Urinary bladder (tissue), 4 donors: Measurements from ENCODE around the gene NFIL3. TPM values are rescaled to one million over a fixed set of nuclear protein-coding genes. Genes with fewer than 3 reads are reported as not detected.
"Not testable (repeated sequence)": the region's sequence is repeated elsewhere in the genome, so short reads cannot be mapped to it uniquely, and the experiment has no call there.

Experiments used
- DNase-seq: peaks from one replicate; pipeline ENCODE4 v3.0.0-alpha.2; 2015; ENCODE audit errors: extremely low spot score
- H3K27ac ChIP-seq: one replicate; pipeline ENCODE4 v1.5.1; 2013; ENCODE audit warnings: low read depth, mild to moderate bottlenecking, moderate library complexity
- H3K36me3 ChIP-seq: one replicate; pipeline ENCODE4 v1.6.1; 2013; ENCODE audit warnings: mild to moderate bottlenecking, moderate library complexity; ENCODE audit not compliant: insufficient read depth
- H3K4me1 ChIP-seq: one replicate; pipeline ENCODE4 v1.6.1; 2013; ENCODE audit warnings: mild to moderate bottlenecking, moderate library complexity; ENCODE audit not compliant: insufficient read depth
- H3K4me3 ChIP-seq: one replicate; pipeline ENCODE4 v1.5.1; 2013; ENCODE audit warnings: low read depth, low read length
- WGBS: extraction: QIAGEN DNeasy Blood & Tissue Kit; methylation state at CpG from one replicate; pipeline ENCODE4 v1.1.7; 2013; 5-methylcytosine and 5-hydroxymethylcytosine counted together
- polyA plus RNA-seq: library from polyadenylated mRNA; stranded (reverse); fragments of 200-250 nt; gene quantifications from one replicate; pipeline ENCODE4 v1.2.3, GENCODE V29; 2013
- total RNA-seq: library from RNA; depleted of rRNA; stranded (reverse); fragments of >200 nt; gene quantifications from one replicate; pipeline ENCODE4 v1.2.3, GENCODE V29; 2014
- donor health status: healthy with polysubstance abuse.
- donor health status: healthy.

NFIL3 gene
- total and polyA plus RNA-seq, 2 donors, result 14.9 to 50.1 TPM

DNA sequence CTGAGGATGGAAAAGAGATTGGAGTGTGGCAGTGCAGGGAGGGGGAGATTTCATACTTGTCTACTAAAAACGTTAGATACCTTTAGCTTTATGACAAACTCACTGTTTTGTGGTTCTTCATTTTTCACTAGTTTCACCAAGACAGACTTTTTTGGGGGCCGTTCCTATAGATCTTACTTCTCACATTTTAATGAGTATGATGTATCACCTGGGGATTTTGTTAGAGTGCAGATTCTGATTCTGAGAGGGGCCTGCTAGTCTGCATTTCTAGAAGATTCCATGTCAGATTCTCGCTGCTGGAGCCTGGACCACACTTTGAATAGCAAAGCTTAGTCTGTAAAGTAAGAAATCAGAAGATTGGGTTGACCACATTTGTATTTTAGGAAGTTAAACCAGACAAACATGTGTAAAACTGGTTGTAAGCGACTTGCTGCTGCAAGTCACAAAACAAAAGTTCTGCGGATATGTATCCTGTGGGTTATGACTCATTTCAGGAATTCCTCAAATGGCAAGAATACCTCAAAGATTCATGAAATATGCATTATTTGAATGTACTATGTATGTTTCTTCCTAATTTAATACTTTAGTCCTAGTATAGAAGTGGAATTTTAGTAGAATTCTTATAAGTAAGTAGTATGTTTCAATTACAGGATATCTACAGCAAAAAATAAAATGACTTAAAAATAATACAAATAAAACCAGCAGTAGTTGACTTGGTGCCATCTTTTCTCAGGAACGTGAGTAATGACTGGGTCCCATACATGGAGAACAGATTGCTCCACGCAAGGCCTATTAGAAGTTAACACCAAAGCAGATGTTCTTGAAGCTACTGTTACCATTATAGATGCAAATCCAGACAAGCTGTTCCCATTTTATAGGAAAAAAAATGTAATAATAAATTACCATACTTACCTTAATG lies 27.8 kb downstream of the NFIL3 start:
- no peaks in the 10 kb centered on the region for H3K4me1 ChIP-seq
- H3K27ac ChIP-seq, result no peak overlapping the region
- no peak for DNase-seq
- no peaks in the 10 kb centered on the region for H3K36me3 ChIP-seq
- WGBS, result 72% methylated on average over 7 of the region's 7 CpGs
- no peak overlapping the region for H3K4me3 ChIP-seq

DNA sequence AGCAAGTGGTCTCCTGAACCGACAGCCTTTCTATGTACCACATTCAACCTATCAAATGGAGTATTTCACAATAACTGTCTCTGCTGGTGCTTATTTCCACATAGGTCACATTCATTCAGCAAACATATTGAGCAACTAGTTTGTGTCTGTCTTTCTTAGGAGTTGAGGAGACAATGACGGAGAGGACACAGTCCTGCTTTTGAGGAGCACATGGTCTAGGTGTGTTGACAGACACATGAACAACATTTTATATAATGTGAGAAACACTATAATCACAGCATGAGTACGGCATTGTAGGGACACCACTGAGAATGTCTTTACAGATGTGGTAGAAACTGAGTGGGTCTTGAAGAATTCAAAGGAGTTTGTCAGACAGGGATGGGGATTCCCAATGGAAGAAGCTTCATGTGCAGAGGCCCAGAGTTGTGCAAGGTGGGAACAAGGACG lies 28.5 kb downstream of the NFIL3 start:
- DNase-seq, result no peak
- 84% methylated on average over 4 of the region's 4 CpGs for WGBS
- H3K4me1 ChIP-seq, result no peaks in the 10 kb centered on the region

DNA sequence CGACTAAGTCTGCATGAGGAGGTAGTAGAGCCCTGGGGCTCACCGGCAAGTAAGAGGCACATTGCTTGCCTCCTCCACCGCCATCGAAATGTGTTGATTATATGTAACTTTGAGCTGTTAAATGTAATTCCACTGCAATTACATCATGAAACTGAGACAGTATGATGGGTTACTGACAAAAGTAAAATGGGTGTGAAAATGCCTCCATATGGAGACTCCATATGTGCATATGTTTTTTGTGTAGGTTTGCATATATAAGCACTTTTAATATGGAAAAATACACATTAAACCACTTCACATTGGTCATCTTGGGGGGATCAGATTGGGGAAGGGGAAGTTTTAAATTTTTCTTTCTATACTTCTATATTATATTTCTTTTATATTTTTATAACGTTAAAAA lies 29.8 kb downstream of the NFIL3 start:
- Histone ChIP-seq H3K4me3 (no peak overlapping the region), H3K36me3 (no peaks in the 10 kb centered on the region), H3K27ac (no peak overlapping the region), H3K4me1 (no peaks in the 10 kb centered on the region)
- no peak for DNase-seq
- 96% methylated on average over 5 of the region's 5 CpGs for WGBS

More for the DNA sequence above, 28.5 kb downstream of the NFIL3 start:
- no peak overlapping the region for H3K27ac ChIP-seq
- H3K4me3 ChIP-seq, result no peak overlapping the region
- H3K36me3 ChIP-seq, result no peaks in the 10 kb centered on the region

DNA sequence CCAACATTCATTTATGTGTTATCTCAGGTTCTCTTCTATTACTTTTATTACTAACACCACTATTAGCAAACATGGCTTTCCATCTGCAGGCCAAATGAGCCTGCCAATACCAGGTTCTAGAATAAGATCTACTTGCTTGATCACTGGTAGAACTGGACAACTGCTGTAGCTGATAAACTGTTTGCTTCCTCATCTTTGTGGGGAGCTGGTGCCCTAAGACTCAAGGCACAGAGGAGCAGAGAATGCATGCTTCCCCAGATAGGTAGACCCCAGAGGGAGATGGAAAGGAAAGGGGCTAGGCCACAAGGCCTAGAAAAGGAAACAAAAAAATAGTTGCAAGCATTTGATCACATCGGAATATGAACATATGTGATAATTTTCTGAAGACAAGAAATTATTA lies 31.2 kb downstream of the NFIL3 start:
- Histone ChIP-seq H3K36me3 (no peaks in the 10 kb centered on the region), H3K4me1 (no peaks in the 10 kb centered on the region), H3K4me3 (no peak overlapping the region), H3K27ac (no peak overlapping the region)
- DNase-seq, result no peak
- WGBS, result 96% methylated on average over 1 of the region's 1 CpG

DNA sequence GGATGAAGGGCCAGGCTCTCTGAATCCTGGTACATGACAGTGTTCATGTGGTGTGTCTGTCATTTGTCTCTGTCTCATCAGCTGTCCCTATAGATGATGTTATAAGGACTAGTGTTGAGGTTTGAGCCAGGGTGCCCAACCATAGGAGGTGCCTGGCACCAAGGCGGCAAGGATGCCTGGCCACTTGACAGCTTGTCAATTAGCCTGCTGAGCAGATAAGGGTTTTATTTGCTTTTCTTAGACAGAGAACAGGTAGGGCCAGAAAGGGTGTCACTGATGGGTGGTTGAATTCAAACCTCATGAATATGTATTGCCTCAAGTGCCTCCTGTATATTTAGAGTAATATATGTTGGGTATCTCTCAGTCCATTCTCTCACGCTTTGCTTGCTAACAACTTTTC lies 31.8 kb downstream of the NFIL3 start:
- Histone ChIP-seq H3K36me3 (no peaks in the 10 kb centered on the region), H3K4me1 (no peaks in the 10 kb centered on the region), H3K4me3 (no peak overlapping the region), H3K27ac (no peak overlapping the region)
- WGBS, result 93% methylated on average over 2 of the region's 2 CpGs
- DNase-seq, result no peak

DNA sequence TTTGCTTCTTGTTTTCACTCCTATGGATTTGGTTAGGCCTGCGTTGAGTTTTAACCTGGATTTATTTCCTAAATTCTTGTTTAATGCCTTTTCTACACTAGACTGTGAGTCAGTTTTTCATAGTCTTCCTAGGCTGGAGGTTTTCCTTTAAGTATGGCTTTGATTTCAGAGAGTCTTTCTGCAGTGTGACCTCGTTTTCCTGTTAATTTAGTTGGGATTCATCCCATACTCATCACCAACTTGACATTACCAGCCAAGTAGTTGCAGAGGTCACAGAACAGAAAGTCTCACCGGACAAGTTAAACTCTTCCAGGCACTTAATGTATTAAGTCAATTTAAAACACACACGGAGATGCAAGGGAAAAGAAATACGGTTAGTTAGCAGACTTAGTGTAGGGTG lies 32.2 kb downstream of the NFIL3 start:
- Histone ChIP-seq H3K36me3 (no peaks in the 10 kb centered on the region), H3K4me3 (no peak overlapping the region), H3K27ac (no peak overlapping the region), H3K4me1 (no peaks in the 10 kb centered on the region)
- no peak for DNase-seq
- 48% methylated on average over 5 of the region's 5 CpGs for WGBS

DNA sequence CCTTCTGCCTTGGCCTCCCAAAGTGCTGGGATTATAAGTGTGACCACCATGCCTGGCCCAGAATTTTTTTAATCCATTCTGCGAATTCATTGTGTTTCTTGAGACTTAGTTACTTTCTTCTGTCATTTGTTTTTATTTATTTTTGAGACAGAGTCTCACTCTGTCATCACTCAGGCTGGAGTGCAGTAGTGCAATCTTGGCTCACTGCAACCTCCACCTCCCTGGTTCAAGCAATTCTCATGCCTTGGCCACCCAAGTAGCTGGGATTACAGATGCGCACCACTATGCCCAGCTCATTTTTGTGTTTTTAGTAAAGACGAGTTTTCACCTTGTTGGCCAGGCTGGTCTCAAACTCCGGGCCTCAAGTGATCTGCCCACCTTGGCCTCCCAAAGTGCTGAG lies 33.9 kb downstream of the NFIL3 start:
- not testable (repeated sequence) for H3K4me1 ChIP-seq, H3K27ac ChIP-seq, H3K36me3 ChIP-seq, H3K4me3 ChIP-seq, DNase-seq
- 95% methylated on average over 4 of the region's 4 CpGs for WGBS

DNA sequence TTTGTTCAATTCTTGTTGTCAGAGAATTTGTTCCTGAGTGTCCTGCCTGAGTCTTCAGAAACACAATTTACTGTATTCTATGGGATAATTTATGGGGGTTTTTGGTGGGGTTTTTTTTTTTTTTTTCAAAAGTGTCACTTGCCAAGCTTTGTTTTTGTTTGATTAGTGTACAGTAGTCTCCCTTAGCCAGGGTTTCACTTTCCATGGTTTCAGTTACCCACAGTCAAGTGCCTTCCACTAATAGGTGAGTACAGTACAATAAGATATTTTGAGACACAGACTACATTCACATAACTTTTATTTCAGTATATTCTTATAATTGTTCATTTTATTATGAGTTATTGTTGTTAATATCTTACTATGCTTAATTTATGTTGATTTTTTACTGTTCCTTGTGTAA lies 36.9 kb downstream of the NFIL3 start:
- Histone ChIP-seq H3K27ac (no peak overlapping the region), H3K4me1 (no peaks in the 10 kb centered on the region), H3K4me3 (no peak overlapping the region), H3K36me3 (no peaks in the 10 kb centered on the region)
- DNase-seq, result no peak

DNA sequence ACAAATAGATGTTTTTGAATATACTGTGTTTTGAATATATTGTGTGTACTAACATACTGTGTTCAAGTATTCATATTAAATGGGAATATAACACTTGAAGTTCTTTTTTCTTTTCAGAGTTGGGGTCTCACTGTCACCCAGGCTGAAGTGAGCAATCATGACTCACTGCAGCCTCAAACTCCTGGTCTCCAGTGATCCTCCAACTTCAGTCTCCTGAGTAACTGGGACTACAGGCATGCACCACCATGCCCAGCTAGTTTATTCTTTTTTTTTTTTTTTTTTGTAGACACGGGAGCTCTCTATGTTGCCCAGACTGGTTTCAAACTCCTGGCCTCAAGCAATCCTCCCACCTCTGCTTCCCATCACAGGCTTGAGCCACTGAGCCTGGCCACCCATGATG lies 38.7 kb downstream of the NFIL3 start:
- WGBS, result 69% methylated on average over 1 of the region's 1 CpG
- Histone ChIP-seq H3K4me3 (no peak overlapping the region), H3K36me3 (no peaks in the 10 kb centered on the region), H3K27ac (no peak overlapping the region), H3K4me1 (no peaks in the 10 kb centered on the region)
- no peak for DNase-seq

DNA sequence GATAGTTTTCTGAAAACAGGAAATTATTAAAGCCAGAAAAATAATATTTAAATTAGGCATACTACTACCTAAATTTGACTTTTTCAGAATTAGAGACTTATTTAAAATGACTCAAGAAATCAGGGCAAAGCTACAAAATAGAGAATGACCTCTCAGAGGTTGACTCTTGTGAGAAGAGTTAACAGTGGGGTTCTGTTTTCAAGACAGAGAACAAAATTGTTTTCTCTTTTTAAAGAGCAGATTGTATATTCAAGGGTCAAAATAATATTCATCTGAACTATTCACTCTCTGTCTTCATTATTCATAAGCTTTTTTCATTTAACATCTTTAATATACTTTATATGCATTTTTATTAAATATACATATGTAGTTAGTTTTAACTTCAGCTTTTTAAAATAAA lies 40.1 kb downstream of the NFIL3 start:
- no peak overlapping the region for H3K27ac ChIP-seq
- H3K36me3 ChIP-seq, result no peaks in the 10 kb centered on the region
- DNase-seq, result no peak
- no peak overlapping the region for H3K4me3 ChIP-seq
- no peaks in the 10 kb centered on the region for H3K4me1 ChIP-seq

DNA sequence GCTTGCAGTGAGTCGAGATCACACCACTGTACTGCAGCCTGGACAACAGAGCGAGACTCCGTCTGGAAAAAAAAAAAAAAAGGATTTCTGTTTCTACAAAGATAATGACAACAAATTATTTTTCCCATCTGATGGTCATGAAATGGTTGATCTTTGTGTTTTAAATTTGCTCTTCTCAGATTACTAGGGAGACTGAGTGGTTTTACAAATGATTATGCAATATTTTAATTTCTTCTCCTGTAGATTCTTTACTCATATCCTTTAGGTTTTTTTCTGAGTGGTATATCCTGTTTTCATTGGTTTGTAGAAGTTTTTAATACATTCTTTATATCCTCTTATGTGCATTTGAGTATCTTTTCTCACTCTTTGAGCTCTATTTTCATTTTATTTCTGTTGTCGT lies 41.3 kb downstream of the NFIL3 start:
- H3K4me1 ChIP-seq, result no peaks in the 10 kb centered on the region
- WGBS, result 93% methylated on average over 4 of the region's 4 CpGs
- DNase-seq, result no peak
- no peaks in the 10 kb centered on the region for H3K36me3 ChIP-seq
- no peak overlapping the region for H3K4me3 ChIP-seq
- no peak overlapping the region for H3K27ac ChIP-seq

DNA sequence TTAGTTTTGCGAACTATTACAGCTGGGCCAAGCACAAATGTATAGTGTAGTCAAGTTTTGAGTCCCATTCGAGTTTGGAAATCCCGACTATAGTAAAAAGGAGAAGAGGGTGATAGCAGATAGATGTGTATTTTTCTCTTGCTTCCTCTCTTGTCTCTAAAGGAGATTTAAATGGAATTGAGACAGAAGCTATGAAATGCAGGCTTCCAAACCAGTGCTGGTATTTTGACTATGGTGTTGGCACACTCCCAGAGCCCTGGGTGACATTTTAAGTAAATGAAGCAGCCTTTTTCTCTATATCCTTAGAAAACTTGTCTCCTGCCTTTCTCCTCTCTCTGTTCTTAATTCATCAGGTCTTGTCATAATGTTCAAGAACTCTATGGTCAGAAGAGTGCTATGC lies 44.2 kb downstream of the NFIL3 start:
- Histone ChIP-seq H3K4me1 (no peaks in the 10 kb centered on the region), H3K4me3 (no peak overlapping the region), H3K36me3 (no peaks in the 10 kb centered on the region), H3K27ac (no peak overlapping the region)
- 52% methylated on average over 3 of the region's 3 CpGs for WGBS
- no peak for DNase-seq

DNA sequence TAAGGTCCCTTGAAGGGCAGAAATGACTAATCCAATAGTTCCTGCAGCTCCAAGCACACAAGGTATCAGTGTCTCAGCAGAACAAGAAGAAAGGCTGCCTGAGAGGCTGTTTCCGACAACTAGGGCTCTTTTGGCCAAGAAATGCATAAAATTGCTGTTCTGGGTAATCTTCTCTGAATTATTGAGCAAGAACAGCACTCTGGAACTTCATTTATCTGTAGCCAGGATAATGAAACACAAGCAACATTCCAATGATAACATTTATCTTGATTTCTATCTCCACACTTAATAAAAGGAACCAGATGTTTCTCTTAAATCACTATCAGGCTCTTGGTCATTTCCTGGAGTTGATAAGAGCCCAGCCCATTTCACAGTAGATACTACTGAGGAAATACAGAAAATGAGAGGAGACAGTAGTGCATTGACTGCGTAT lies 44.9 kb downstream of the NFIL3 start:
- 71% methylated on average over 2 of the region's 2 CpGs for WGBS
- Histone ChIP-seq H3K4me3 (no peak overlapping the region), H3K4me1 (no peaks in the 10 kb centered on the region), H3K27ac (no peak overlapping the region), H3K36me3 (no peaks in the 10 kb centered on the region)
- no peak for DNase-seq

DNA sequence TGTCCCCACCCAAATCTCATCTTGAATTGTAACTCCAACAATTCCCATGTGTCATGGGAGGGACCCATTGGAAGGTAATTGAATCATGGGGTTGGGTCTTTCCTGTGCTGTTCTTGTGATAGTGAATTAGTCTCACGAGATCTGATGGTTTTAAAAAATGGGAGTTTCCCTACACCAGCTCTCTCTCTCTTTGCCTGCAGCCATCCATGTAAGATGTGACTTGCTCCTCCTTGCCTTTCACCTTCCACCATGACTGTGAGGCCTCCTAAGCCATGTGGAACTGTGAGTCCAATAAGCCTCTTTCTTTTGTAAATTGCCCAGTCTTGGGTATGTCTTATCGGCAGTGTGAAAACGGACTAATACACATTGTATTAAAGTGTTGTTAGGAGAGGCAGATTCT lies 45.6 kb downstream of the NFIL3 start:
- DNase-seq, H3K4me3 ChIP-seq, H3K4me1 ChIP-seq, H3K36me3 ChIP-seq, H3K27ac ChIP-seq: not testable (repeated sequence)
- 95% methylated on average over 3 of the region's 3 CpGs for WGBS
